Heart right ventricle (tissue), 16 donors: Measurements from ENCODE around the gene CREG2. TPM values are rescaled to one million over a fixed set of nuclear protein-coding genes. Genes with fewer than 3 reads are reported as not detected.

Experiments
- ATAC-seq, 8 donors: fragments of 200-7000 bp; cut with Tn5 transposase; one replicate each; pipeline ENCODE4 v1.9.1; 2020; ENCODE audit warnings: mild to moderate bottlenecking in 8 of 8, moderate library complexity in 8 of 8, moderate number of reproducible peaks in 1 of 8
- DNase-seq, 2 donors: peaks; one replicate each; pipeline ENCODE4 v3.0.0-alpha.2; 2020
- H3K27ac ChIP-seq, 10 donors: fragments of 200-600 bp; sonication (generic) in 2 of 10; one replicate each; pipeline versions ENCODE4 v1.5.0 to v1.8.0; 2020 to 2022; ENCODE audit warnings: mild to moderate bottlenecking in 3 of 10
- H3K27me3 ChIP-seq, 7 donors: fragments of 200-600 bp; one replicate each; pipeline ENCODE4 v1.8.0; 2021 to 2022; ENCODE audit warnings: mild to moderate bottlenecking in 2 of 7
- H3K36me3 ChIP-seq, 9 donors: fragments of 200-600 bp; sonication (generic) in 1 of 9; one replicate each; pipeline versions ENCODE4 v1.5.0 to v1.8.0; 2020 to 2022; ENCODE audit warnings: mild to moderate bottlenecking in 2 of 9
- H3K4me1 ChIP-seq, 9 donors: fragments of 200-600 bp; sonication (generic) in 1 of 9; one replicate each; pipeline versions ENCODE4 v1.5.0 to v1.8.0; 2020 to 2022; ENCODE audit warnings: mild to moderate bottlenecking in 4 of 9
- H3K4me3 ChIP-seq, 10 donors: fragments of 200-600 bp; sonication (generic) in 2 of 10; one replicate each; pipeline versions ENCODE4 v1.5.0 to v1.8.0; 2020 to 2022; ENCODE audit warnings: mild to moderate bottlenecking in 7 of 10, moderate library complexity in 2 of 10
- H3K9me3 ChIP-seq, 11 donors: fragments of 200-600 bp in 10 of 11; sonication (generic) in 2 of 11; one replicate each; pipeline versions ENCODE4 v1.5.0 to v1.8.0; 2013 to 2022; ENCODE audit warnings: mild to moderate bottlenecking in 2 of 11, control low read depth in 1 of 11, moderate library complexity in 1 of 11
- WGBS, 2 donors: extraction: QIAGEN DNeasy Blood & Tissue Kit; methylation state at CpG; one replicate each; pipeline ENCODE4 v1.1.7; 2013; ENCODE audit warnings: inconsistent platforms in 1 of 2; 5-methylcytosine and 5-hydroxymethylcytosine counted together
- intact Hi-C, 10 donors: fragments of 100-400 bp; cut with DNase I; formaldehyde crosslinking; loops; one replicate each; pipeline versions ENCODE4 v1.11.1 to v1.14.2; 2022
- polyA plus RNA-seq, 2 donors: library from polyadenylated mRNA; stranded (reverse); fragments of 200-250 nt; gene quantifications; one replicate each; pipeline ENCODE4 v1.2.3, GENCODE V29; 2013
- total RNA-seq, 10 donors: library from RNA; stranded (reverse); fragmentation: NEBNext Ultra II Directional in 3 of 10; extraction: Animal tissue kit (Norgen Biotek cat#: 25700) in 3 of 10; gene quantifications; one replicate each; pipeline versions ENCODE4 v1.2.1 to v1.2.4, GENCODE V29; 2021 to 2023
- TF ChIP-seq, protein P1 (sequence below), 9 donors: fragments of 200-600 bp; sonication (generic) in 2 of 9; IDR thresholded peaks; one replicate each; pipeline versions ENCODE4 v1.5.0 to v1.8.0; 2021 to 2022; ENCODE audit warnings: antibody characterized with exemption in 9 of 9, mild to moderate bottlenecking in 5 of 9, moderate library complexity in 1 of 9
- donor health status: Arrhythmogenic right ventricular cardiomyopathy.
- donor health status: ischemic (EF 13 %, LVEDD 7.1; RV severe dilation, severe dysfunction).
- donor health status: healthy with polysubstance abuse.
- donor health status: DM: no; HTN: yes; CAD: no.
- donor health status: DM: no; HTN: no; CAD: no.
- donor health status: ischemic (EF 25% LVEDD 6.9; RV normal size, moderate dysfunction).
- donor health status: ischemic (EF 25% LVEDD 5.7; RV mildly dilated, moderate dysfunction).
- donor health status: healthy.
- donor health status: DM: yes; HTN: yes; CAD: no.
- donor health status: Ischemic cardiomyopathy.
- donor health status: ischemic (EF 35%, LVEDD 5.7; RV mildly dilated, moderate dysfunction).
- donor health status: nonischemic (EF 11% LVEDD 7.7; RV severe dilation, severe dysfunction).
- donor health status: DM: yes; HTN: yes; CAD: no.
- donor health status: PGD.
- donor health status: ischemic (EF 29% LVEDD 5.4; RV normal size, mild dysfunction).
- donor health status: nonischemic (EF 23%, LVEDD 6.1; RV moderate dilation, normal function).

Gene CREG2
- total and polyA plus RNA-seq, 12 donors: 0.24 to 1.4 (median 0.70) TPM; not detected in 5

DNA sequence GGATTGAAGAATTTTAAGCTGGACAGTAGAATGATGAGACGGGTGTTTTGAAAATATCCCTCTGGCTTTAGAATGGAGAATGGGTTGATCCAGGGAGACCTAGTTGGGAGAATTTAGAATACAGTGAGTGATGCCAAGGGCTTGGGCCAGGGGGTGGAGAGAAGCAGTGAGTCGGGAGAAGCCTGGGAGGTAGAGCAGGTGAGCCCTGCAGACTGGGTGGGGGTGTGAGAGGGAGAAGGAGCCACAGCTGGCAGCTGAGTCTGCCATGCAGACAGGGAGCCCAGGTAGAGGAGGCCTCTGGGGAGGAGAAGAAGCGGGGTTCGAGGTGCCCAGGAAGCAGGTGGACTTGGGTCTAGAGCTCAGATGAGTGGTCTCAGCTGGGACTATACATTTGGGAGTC, 18.2 kb downstream of the CREG2 start:
- WGBS, 2 donors: 88 to 98% methylated on average over 4 of the region's 4 CpGs
- Histone ChIP-seq H3K27ac (no peak overlapping the region), H3K27me3 (no peaks in the 10 kb centered on the region), H3K9me3 (peaks cover 0 to 6% (median 0%) of the 10 kb centered on the region in 11 donors), H3K4me3 (no peak overlapping the region), H3K4me1 (peaks cover 0 to 9% (median 0%) of the 10 kb centered on the region in 9 donors), H3K36me3 (no peaks in the 10 kb centered on the region)
- TF ChIP-seq, protein P1, sequence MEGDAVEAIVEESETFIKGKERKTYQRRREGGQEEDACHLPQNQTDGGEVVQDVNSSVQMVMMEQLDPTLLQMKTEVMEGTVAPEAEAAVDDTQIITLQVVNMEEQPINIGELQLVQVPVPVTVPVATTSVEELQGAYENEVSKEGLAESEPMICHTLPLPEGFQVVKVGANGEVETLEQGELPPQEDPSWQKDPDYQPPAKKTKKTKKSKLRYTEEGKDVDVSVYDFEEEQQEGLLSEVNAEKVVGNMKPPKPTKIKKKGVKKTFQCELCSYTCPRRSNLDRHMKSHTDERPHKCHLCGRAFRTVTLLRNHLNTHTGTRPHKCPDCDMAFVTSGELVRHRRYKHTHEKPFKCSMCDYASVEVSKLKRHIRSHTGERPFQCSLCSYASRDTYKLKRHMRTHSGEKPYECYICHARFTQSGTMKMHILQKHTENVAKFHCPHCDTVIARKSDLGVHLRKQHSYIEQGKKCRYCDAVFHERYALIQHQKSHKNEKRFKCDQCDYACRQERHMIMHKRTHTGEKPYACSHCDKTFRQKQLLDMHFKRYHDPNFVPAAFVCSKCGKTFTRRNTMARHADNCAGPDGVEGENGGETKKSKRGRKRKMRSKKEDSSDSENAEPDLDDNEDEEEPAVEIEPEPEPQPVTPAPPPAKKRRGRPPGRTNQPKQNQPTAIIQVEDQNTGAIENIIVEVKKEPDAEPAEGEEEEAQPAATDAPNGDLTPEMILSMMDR (IDR thresholded peaks at IDR 0.05): no peak
- DNase-seq (no peak), ATAC-seq (no peak)
- intact Hi-C loops: no loop called here

DNA sequence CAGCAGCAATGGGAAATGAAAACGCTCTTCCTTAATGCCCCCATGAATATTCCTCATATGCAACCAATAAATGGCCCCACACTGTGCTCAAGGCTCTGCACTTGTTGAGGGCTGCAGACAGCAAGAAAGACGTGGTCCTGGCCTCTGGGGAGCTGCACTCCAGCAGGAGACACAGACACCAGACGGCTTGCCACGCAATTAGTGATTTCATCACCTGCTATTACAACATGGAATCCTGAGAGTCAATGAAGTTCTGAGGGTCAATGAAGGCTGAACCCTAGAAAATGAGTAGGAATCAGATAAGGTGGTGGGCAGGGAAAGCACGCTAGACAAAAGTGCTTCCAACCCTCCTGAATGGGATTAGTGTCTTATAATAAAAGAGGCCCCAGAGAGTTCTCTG, 18.9 kb downstream of the CREG2 start:
- Histone ChIP-seq H3K4me3 (no peak overlapping the region), H3K27ac (no peak overlapping the region), H3K9me3 (peaks cover 0 to 6% (median 0%) of the 10 kb centered on the region in 11 donors), H3K36me3 (no peaks in the 10 kb centered on the region), H3K4me1 (peaks cover 0 to 9% (median 0%) of the 10 kb centered on the region in 9 donors), H3K27me3 (no peaks in the 10 kb centered on the region)
- intact Hi-C loops: no loop called here
- no peak for ATAC-seq
- 81 to 87% methylated on average over 5 of the region's 5 CpGs for WGBS, 2 donors
- no peak for DNase-seq
- TF ChIP-seq, protein P1 (IDR thresholded peaks at IDR 0.05): no peak

DNA sequence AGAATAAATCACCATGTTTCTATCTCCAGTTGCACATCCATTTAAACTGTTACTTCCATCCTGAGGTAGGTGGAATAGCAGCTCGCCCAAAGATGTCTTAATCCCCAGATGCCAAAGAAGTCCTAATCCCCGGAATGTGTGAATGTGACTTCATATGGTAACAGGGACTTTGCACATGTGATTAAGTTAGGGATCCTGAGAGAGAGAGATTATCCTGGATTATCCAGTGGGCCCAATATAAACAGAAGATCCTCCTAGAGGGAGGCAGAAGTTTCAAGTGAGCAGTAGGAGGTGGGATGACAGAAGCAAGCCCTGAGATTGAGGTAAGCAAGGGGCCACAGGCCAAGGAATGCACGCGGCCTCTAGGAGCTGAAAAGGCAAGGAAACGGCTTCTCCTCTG, 19.8 kb downstream of the CREG2 start:
- H3K27ac ChIP-seq: no peak overlapping the region
- H3K4me3 ChIP-seq: no peak overlapping the region
- H3K36me3 ChIP-seq: no peaks in the 10 kb centered on the region
- intact Hi-C loops: no loop called here
- WGBS, 2 donors: 88 to 93% methylated on average over 5 of the region's 5 CpGs
- peaks cover 0 to 3% (median 0%) of the 10 kb centered on the region in 7 donors for H3K27me3 ChIP-seq
- H3K4me1 ChIP-seq: peaks cover 0 to 9% (median 0%) of the 10 kb centered on the region in 9 donors
- ATAC-seq (no peak), DNase-seq (no peak)
- H3K9me3 ChIP-seq: no peaks in the 10 kb centered on the region
- TF ChIP-seq, protein P1 (IDR thresholded peaks at IDR 0.05): no peak

DNA sequence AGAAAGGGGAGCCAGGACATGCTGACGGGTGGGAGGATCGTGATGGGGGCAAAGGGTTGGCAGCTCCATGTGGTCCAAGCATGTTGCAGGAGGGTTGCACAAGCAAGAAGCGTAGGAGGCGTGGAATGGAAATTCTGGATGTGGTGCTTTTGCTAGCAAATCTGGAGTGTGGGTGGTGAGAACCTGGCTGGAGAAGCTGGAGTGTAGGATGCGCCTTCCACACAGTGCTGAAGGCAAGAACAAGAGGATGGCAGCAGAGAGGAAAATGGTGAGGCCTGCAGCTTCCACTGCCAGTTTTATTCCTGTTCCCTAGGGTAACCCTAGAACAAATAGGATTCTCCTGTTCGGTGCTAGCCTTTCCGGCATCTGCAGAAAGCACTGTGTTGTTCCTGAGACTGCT, 22.4 kb downstream of the CREG2 start:
- TF ChIP-seq, protein P1 (IDR thresholded peaks at IDR 0.05): no peak
- ATAC-seq (no peak), DNase-seq (no peak)
- 89 to 92% methylated on average over 7 of the region's 7 CpGs for whole genome bisulfite sequencing, 2 donors
- Histone ChIP-seq H3K27me3 (peaks cover 0 to 3% (median 0%) of the 10 kb centered on the region in 7 donors), H3K9me3 (no peaks in the 10 kb centered on the region), H3K4me3 (no peak overlapping the region), H3K36me3 (no peaks in the 10 kb centered on the region), H3K4me1 (peaks cover 0 to 13% (median 0%) of the 10 kb centered on the region in 9 donors), H3K27ac (no peak overlapping the region)
- intact Hi-C loops: no loop called here
